K562 (cell line): ENCODE measurements around the gene LRRC7. TPM values are rescaled to one million over a fixed set of nuclear protein-coding genes. Genes with fewer than 3 reads are reported as not detected.
"Not testable (repeated sequence)": the region's sequence is repeated elsewhere in the genome, so short reads cannot be mapped to it uniquely, and the experiment has no call there.

ENCODE experiments used
- ATAC-seq: fragments of 200-7000 bp; cut with Tn5 transposase; 3 replicates; pipeline ENCODE4 v1.9.1; 2020; ENCODE audit warnings: moderate library complexity
- BruUV-seq: library from RNA; stranded (reverse); fragments of 400-500 nt; replicated peaks from 2 replicates; lab custom pipeline; 2021; lab: Mats Ljungman, UMichigan
- CTCF ChIA-PET: fragments of 300-600 bp; formaldehyde crosslinking; extraction: SDS; loops from one replicate; lab custom pipeline; 2021; ENCODE audit warnings: low intra/inter-chr PET ratio; lab: Yijun Ruan, JAX
- POLR2A ChIA-PET: fragments of 300-600, 350-650 bp; sonication (Branson Sonifier 250); formaldehyde crosslinking; extraction: SDS; loops from one replicate; lab custom pipeline; 2021; ENCODE audit warnings: antibody characterized with exemption, inconsistent platforms; lab: Yijun Ruan, JAX
- DNase-seq, 4 experiments: peaks; one replicate each; pipeline versions ENCODE4 v3.0.0 to v3.0.0-alpha.2; 2011 to 2018; ENCODE audit warnings: low spot score in 3 of 4, mixed read lengths in 3 of 4; ENCODE audit errors: extremely low read depth in 1 of 4
- FAIRE-seq: peaks from 2 replicates; lab custom pipeline; 2011; peaks lifted over from hg19 to GRCh38; lab: Jason Lieb, UNC
- H2AFZ ChIP-seq: 2 replicates; pipeline ENCODE4 v1.6.0; 2011; ENCODE audit warnings: low read depth, low read length, control low read depth, inconsistent platforms
- H3K27ac ChIP-seq: fragments of 200-600 bp; 3 replicates; pipeline ENCODE4 v1.8.0; 2011; ENCODE audit warnings: low read depth, mild to moderate bottlenecking, control low read depth, inconsistent platforms, low read length, moderate library complexity, mixed read lengths; ENCODE audit errors: extremely low read depth
- H3K27me3 ChIP-seq, 2 experiments: fragments of 300-600 bp in 1 of 2; 2 replicates in 1 of 2; 3 replicates in 1 of 2; pipeline versions ENCODE4 v1.6.0 to v1.8.0; 2011; ENCODE audit warnings: inconsistent platforms in 2 of 2, low read length in 2 of 2, mild to moderate bottlenecking in 1 of 2, mixed read lengths in 1 of 2, moderate library complexity in 1 of 2; ENCODE audit not compliant: control insufficient read depth in 2 of 2, insufficient read depth in 2 of 2
- H3K36me3 ChIP-seq: fragments of 300-600 bp; 3 replicates; pipeline ENCODE4 v1.8.0; 2011; ENCODE audit warnings: mild to moderate bottlenecking, low read length, inconsistent platforms; ENCODE audit not compliant: control insufficient read depth, insufficient read depth
- H3K4me1 ChIP-seq, 2 experiments: fragments of 200-600 bp in 1 of 2; replicated peaks in 1 of 2; 2 replicates in 1 of 2; 3 replicates in 1 of 2; pipeline versions ENCODE4 v1.5.1 to v1.8.0; 2011; ENCODE audit warnings: inconsistent platforms in 2 of 2, low read length in 2 of 2, mild to moderate bottlenecking in 1 of 2, mixed read lengths in 1 of 2, moderate library complexity in 1 of 2; ENCODE audit not compliant: control insufficient read depth in 2 of 2, insufficient read depth in 2 of 2
- H3K4me2 ChIP-seq: 2 replicates; pipeline ENCODE4 v1.6.1; 2011; ENCODE audit warnings: low read length, control low read depth, inconsistent platforms, mixed read lengths; ENCODE audit not compliant: insufficient read depth
- H3K4me3 ChIP-seq: fragments of 200-600 bp; sonication (generic), shearing (Covaris generic); 2 replicates; pipeline ENCODE4 v1.5.1; 2016; ENCODE audit warnings: control low read depth, inconsistent platforms
- H3K79me2 ChIP-seq: fragments of 200-600 bp; 3 replicates; pipeline ENCODE4 v1.8.0; 2011; ENCODE audit warnings: low read length, inconsistent platforms; ENCODE audit not compliant: control insufficient read depth, insufficient read depth
- H3K9ac ChIP-seq, 2 experiments: 2 replicates each; pipeline versions ENCODE4 v1.6.0 to v1.6.1; 2011; ENCODE audit warnings: low read depth in 2 of 2, low read length in 2 of 2, control low read depth in 1 of 2, inconsistent platforms in 1 of 2, mild to moderate bottlenecking in 1 of 2, mixed read lengths in 1 of 2; ENCODE audit not compliant: insufficient read depth in 1 of 2
- H3K9me1 ChIP-seq: one replicate; pipeline ENCODE4 v1.6.0; 2011; ENCODE audit warnings: inconsistent platforms, mild to moderate bottlenecking, low read length, moderate library complexity; ENCODE audit not compliant: control insufficient read depth, insufficient read depth
- H3K9me3 ChIP-seq: replicated peaks from 2 replicates; pipeline ENCODE4 v1.5.1; 2011; ENCODE audit warnings: low read depth, low read length, inconsistent platforms; ENCODE audit not compliant: control insufficient read depth, insufficient read depth
- H4K20me1 ChIP-seq: replicated peaks from 2 replicates; pipeline ENCODE4 v1.6.1; 2011; ENCODE audit warnings: low read length, inconsistent platforms, mixed read lengths; ENCODE audit not compliant: control insufficient read depth, insufficient read depth
- ATF2 ChIP-seq: sonication (generic); formaldehyde crosslinking; IDR thresholded peaks from 2 replicates; pipeline ENCODE4 v1.8.1; 2022; ENCODE audit warnings: missing genetic modification reagents
- E2F1 ChIP-seq: sonication (generic); formaldehyde crosslinking; IDR thresholded peaks from 2 replicates; pipeline ENCODE4 v1.8.1; 2023; ENCODE audit warnings: mild to moderate bottlenecking, missing genetic modification reagents, moderate library complexity
- PTRF ChIP-seq: fragments of 450-650 bp; IDR thresholded peaks from 2 replicates; pipeline ENCODE4 v1.6.1; 2016; ENCODE audit warnings: mild to moderate bottlenecking, missing genetic modification characterization, missing compliant biosample characterization
- ZNF408 ChIP-seq: fragments of 250-450 bp; sonication (Bioruptor Pico); IDR thresholded peaks from 2 replicates; pipeline ENCODE4 v1.4.0; 2020; ENCODE audit warnings: low read depth, mild to moderate bottlenecking, moderate library complexity
- ZNF512 ChIP-seq: IDR thresholded peaks from 2 replicates; pipeline ENCODE4 v1.6.1; 2016; ENCODE audit warnings: missing genetic modification characterization, missing compliant biosample characterization
- in situ Hi-C: fragments of 300-500 bp; cut with MboI; formaldehyde crosslinking; loops from 4 replicates; pipeline ENCODE4 v1.15.0; 2018; ENCODE audit warnings: inconsistent platforms, mixed read lengths
- intact Hi-C: fragments of 100-400 bp; cut with micrococcal nuclease; formaldehyde crosslinking; loops from 2 replicates; pipeline ENCODE4 v1.14.2; 2022
- polyA plus RNA-seq, 8 experiments: library from polyadenylated mRNA; depleted of rRNA in 4 of 8; stranded (reverse) in 5 of 8; unstranded in 3 of 8; fragments of >200 nt; fragmentation: Nextera tagmentation in 2 of 8; fragmentation: Illumina TruSeq in 1 of 8; extraction: Ambion mirVana in 2 of 8; extraction: Trizol in 1 of 8; gene quantifications; 2 replicates each; pipeline versions ENCODE4 v1.2.1 to v1.2.3, GENCODE V29; 2011 to 2014; ENCODE audit warnings: inconsistent platforms in 1 of 8, missing spikeins in 1 of 8
- total RNA-seq, 7 experiments: library from RNA; depleted of rRNA in 6 of 7; stranded (reverse); fragments of >200 nt in 6 of 7; fragmentation: Illumina TruSeq in 2 of 7; extraction: Trizol in 2 of 7; gene quantifications; 2 replicates each; pipeline versions ENCODE4 v1.2.1 to v1.2.3, GENCODE V29; 2011 to 2021; ENCODE audit warnings: low replicate concordance in 1 of 7

LRRC7 gene
- total and polyA plus RNA-seq, 9 of the 15 experiments (the other 6 are each of a cell fraction or from before 2014, with no cell fraction given): 0.09 to 0.94 (median 0.49) TPM

GRCh38 chr1:69711190-69711930 is 143.6 kb downstream of the LRRC7 start (continued):
- TF ChIP-seq ZNF408 (no peak), ATF2 (no peak), E2F1 (no peak), PTRF (no peak)

DNA sequence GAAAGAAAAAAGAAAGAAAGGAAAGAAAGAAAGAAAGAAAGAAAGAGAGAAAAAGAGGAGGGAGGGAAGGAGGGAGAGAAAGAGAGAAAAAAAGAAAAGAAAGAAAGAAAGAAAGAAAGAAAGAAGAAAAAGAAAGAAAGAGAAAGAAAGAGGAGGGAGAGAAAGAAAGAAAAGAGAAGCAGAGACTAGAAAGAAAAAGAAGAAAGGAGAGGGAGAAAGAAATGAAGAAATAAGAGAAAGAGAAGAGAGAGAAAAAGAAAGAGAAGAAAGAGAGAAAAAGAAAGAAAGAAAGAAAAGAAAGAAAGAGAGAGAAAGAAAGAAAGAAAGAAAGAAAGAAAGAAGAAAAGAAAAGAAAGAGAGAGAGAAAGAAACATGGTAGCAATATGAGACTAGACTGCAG is 150.1 kb downstream of the LRRC7 start:
- in situ Hi-C loops, H3K4me2 ChIP-seq, CTCF ChIA-PET, ATAC-seq, H3K9ac ChIP-seq, BruUV-seq, H3K9me1 ChIP-seq, H3K79me2 ChIP-seq, H3K27ac ChIP-seq, H2AFZ ChIP-seq, FAIRE-seq, DNase-seq, POLR2A ChIA-PET, intact Hi-C loops, H3K36me3 ChIP-seq, H3K9me3 ChIP-seq, H3K4me1 ChIP-seq, H3K4me3 ChIP-seq, H3K27me3 ChIP-seq, H4K20me1 ChIP-seq: not testable (repeated sequence)
- TF ChIP-seq ZNF512: peak; percentile 73
